Esophagus (tissue), 2 donors: Measurements from ENCODE around the gene SERINC4. TPM values are rescaled to one million over a fixed set of nuclear protein-coding genes. Genes with fewer than 3 reads are reported as not detected.

Experiments
- H3K27ac ChIP-seq, 2 donors: one replicate each; pipeline ENCODE4 v1.5.1; 2013; ENCODE audit warnings: low read depth in 2 of 2, mild to moderate bottlenecking in 2 of 2, inconsistent platforms in 1 of 2, low read length in 1 of 2, moderate library complexity in 1 of 2
- H3K27me3 ChIP-seq, 2 donors: one replicate each; pipeline ENCODE4 v1.6.1; 2013; ENCODE audit warnings: low read length in 2 of 2, control low read depth in 1 of 2, mild to moderate bottlenecking in 1 of 2; ENCODE audit not compliant: insufficient read depth in 2 of 2, control insufficient read depth in 1 of 2
- H3K36me3 ChIP-seq, 2 donors: one replicate each; pipeline ENCODE4 v1.6.1; 2013; ENCODE audit warnings: low read length in 1 of 2; ENCODE audit not compliant: control insufficient read depth in 2 of 2, insufficient read depth in 2 of 2
- H3K4me1 ChIP-seq, 2 donors: one replicate each; pipeline ENCODE4 v1.6.1; 2013; ENCODE audit warnings: low read length in 1 of 2; ENCODE audit not compliant: control insufficient read depth in 2 of 2, insufficient read depth in 2 of 2
- H3K4me3 ChIP-seq, 2 donors: one replicate each; pipeline ENCODE4 v1.5.1; 2013; ENCODE audit warnings: low read length in 2 of 2, mild to moderate bottlenecking in 2 of 2, low read depth in 1 of 2, moderate library complexity in 1 of 2
- H3K9me3 ChIP-seq, 2 donors: one replicate each; pipeline ENCODE4 v1.6.1; 2013; ENCODE audit warnings: mild to moderate bottlenecking in 2 of 2, low read depth in 1 of 2, low read length in 1 of 2, moderate library complexity in 1 of 2; ENCODE audit not compliant: control insufficient read depth in 2 of 2, insufficient read depth in 1 of 2
- WGBS, 2 donors: extraction: QIAGEN DNeasy Blood & Tissue Kit; methylation state at CpG; one replicate each; pipeline ENCODE4 v1.1.7; 2013; 5-methylcytosine and 5-hydroxymethylcytosine counted together
- polyA plus RNA-seq, 2 donors: library from polyadenylated mRNA; stranded (reverse); fragments of 200-250 nt; gene quantifications; one replicate each; pipeline ENCODE4 v1.2.3, GENCODE V29; 2013
- donor health status: healthy with polysubstance abuse.
- donor health status: Bipolar disorder and iron deficiency.

The SERINC4 gene
- polyA plus RNA-seq, 2 donors = 0.18 to 0.24 TPM

- no peaks in the 10 kb centered on the region for H3K27me3 ChIP-seq
- 91 to 94% methylated on average over 3 of the region's 3 CpGs for WGBS, 2 donors
- peaks cover 0 to 6% of the 10 kb centered on the region in 2 donors for H3K36me3 ChIP-seq
- H3K4me3 ChIP-seq = no peak overlapping the region
- H3K27ac ChIP-seq = no peak overlapping the region
- no peaks in the 10 kb centered on the region for H3K9me3 ChIP-seq
- H3K4me1 ChIP-seq = peaks cover 4 to 5% of the 10 kb centered on the region in 2 donors
These were observed 10.6 kb downstream of the SERINC4 start for GRCh38 chr15:43789409-43789808.

GRCh38 chr15:43779016-43779415, 21.0 kb downstream of the SERINC4 start:
- Histone ChIP-seq H3K27ac (no peak overlapping the region), H3K4me1 (peaks cover 0 to 11% of the 10 kb centered on the region in 2 donors), H3K27me3 (no peaks in the 10 kb centered on the region), H3K36me3 (no peaks in the 10 kb centered on the region), H3K9me3 (no peaks in the 10 kb centered on the region), H3K4me3 (no peak overlapping the region)
- 76 to 85% methylated on average over 1 of the region's 1 CpG for WGBS, 2 donors

GRCh38 chr15:43777267-43777914, 22.6 kb downstream of the SERINC4 start:
- no peaks in the 10 kb centered on the region for H3K36me3 ChIP-seq

GRCh38 chr15:43776718-43777266, 23.2 kb downstream of the SERINC4 start, which contains the start of gene ELL3:
ELL3 (minus strand) TSS chr15:43776966; CDS start chr15:43776901, 65 bp downstream.
- no peaks in the 10 kb centered on the region for H3K9me3 ChIP-seq
- peak within 1 kb of the TSS; percentile 69 to 75 for H3K4me3 ChIP-seq
- H3K27me3 ChIP-seq = no peaks in the 10 kb centered on the region
- H3K4me1 ChIP-seq = peaks cover 0 to 11% of the 10 kb centered on the region in 2 donors
- H3K36me3 ChIP-seq = no peaks in the 10 kb centered on the region
- WGBS, 2 donors = 1% methylated on average over 41 of the region's 41 CpGs
- peak within 1 kb of the TSS; percentile 95 to 97 for H3K27ac ChIP-seq

More at GRCh38 chr15:43777267-43777914, 22.6 kb downstream of the SERINC4 start:
- Histone ChIP-seq H3K9me3 (no peaks in the 10 kb centered on the region), H3K4me3 (peak overlapping the region; percentile 61 to 69), H3K27ac (peak overlapping the region; percentile 95 to 97), H3K27me3 (no peaks in the 10 kb centered on the region), H3K4me1 (peaks cover 0 to 11% of the 10 kb centered on the region in 2 donors)
- 1% methylated on average over 31 of the region's 31 CpGs for WGBS, 2 donors

GRCh38 chr15:43776101-43776717, 23.8 kb downstream of the SERINC4 start:
- Histone ChIP-seq H3K27me3 (no peaks in the 10 kb centered on the region), H3K36me3 (no peaks in the 10 kb centered on the region), H3K4me1 (peaks cover 0 to 11% of the 10 kb centered on the region in 2 donors), H3K9me3 (no peaks in the 10 kb centered on the region), H3K4me3 (peak overlapping the region; percentile 69 to 75), H3K27ac (peak overlapping the region; percentile 93 to 95)
- WGBS, 2 donors = 19 to 22% methylated on average over 35 of the region's 35 CpGs

- no peaks in the 10 kb centered on the region for H3K9me3 ChIP-seq
- peak overlapping the region; percentile 93 to 95 for H3K27ac ChIP-seq
- no peaks in the 10 kb centered on the region for H3K27me3 ChIP-seq
- H3K4me3 ChIP-seq = peak overlapping the region; percentile 69 to 75
- WGBS, 2 donors = 76 to 94% methylated on average over 1 of the region's 1 CpG
- H3K36me3 ChIP-seq = no peaks in the 10 kb centered on the region
- H3K4me1 ChIP-seq = peaks cover 0 to 11% of the 10 kb centered on the region in 2 donors
These were observed 24.5 kb downstream of the SERINC4 start for GRCh38 chr15:43775411-43775965.

- H3K27ac ChIP-seq = no peak overlapping the region
- peaks cover 0 to 11% of the 10 kb centered on the region in 2 donors for H3K4me1 ChIP-seq
- H3K4me3 ChIP-seq = no peak overlapping the region
- no peaks in the 10 kb centered on the region for H3K27me3 ChIP-seq
- WGBS, 2 donors = 75 to 78% methylated on average over 4 of the region's 4 CpGs
- no peaks in the 10 kb centered on the region for H3K36me3 ChIP-seq
- no peaks in the 10 kb centered on the region for H3K9me3 ChIP-seq
These were observed 26.0 kb downstream of the SERINC4 start for GRCh38 chr15:43774062-43774461.

GRCh38 chr15:43772624-43773023, 27.4 kb downstream of the SERINC4 start:
- Histone ChIP-seq H3K27ac (peak overlapping the region in 1 of 2 donors; percentile 45), H3K9me3 (no peaks in the 10 kb centered on the region), H3K4me3 (no peak overlapping the region), H3K36me3 (peaks cover 0 to 4% of the 10 kb centered on the region in 2 donors), H3K4me1 (peaks cover 0 to 11% of the 10 kb centered on the region in 2 donors), H3K27me3 (no peaks in the 10 kb centered on the region)

GRCh38 chr15:43771816-43772215, 28.2 kb downstream of the SERINC4 start:
- Histone ChIP-seq H3K27ac (peak overlapping the region; percentile 58 to 75), H3K27me3 (no peaks in the 10 kb centered on the region), H3K4me1 (peaks cover 0 to 9% of the 10 kb centered on the region in 2 donors), H3K9me3 (no peaks in the 10 kb centered on the region), H3K36me3 (peaks cover 0 to 7% of the 10 kb centered on the region in 2 donors), H3K4me3 (no peak overlapping the region)
- WGBS, 2 donors = 34 to 41% methylated on average over 2 of the region's 2 CpGs
